CD4-positive, alpha-beta T cell treated with Interleukin-2 at 100 ng/mL for 4 hours (primary cell): Measurements from ENCODE around the gene ZNF485.
"Not testable (repeated sequence)": the region's sequence is repeated elsewhere in the genome, so short reads cannot be mapped to it uniquely, and the experiment has no call there.

Source experiments
- DNase-seq: peaks from one replicate; pipeline ENCODE4 v3.0.0-alpha.2; 2020; ENCODE audit warnings: low spot score

ZNF485 gene

DNA sequence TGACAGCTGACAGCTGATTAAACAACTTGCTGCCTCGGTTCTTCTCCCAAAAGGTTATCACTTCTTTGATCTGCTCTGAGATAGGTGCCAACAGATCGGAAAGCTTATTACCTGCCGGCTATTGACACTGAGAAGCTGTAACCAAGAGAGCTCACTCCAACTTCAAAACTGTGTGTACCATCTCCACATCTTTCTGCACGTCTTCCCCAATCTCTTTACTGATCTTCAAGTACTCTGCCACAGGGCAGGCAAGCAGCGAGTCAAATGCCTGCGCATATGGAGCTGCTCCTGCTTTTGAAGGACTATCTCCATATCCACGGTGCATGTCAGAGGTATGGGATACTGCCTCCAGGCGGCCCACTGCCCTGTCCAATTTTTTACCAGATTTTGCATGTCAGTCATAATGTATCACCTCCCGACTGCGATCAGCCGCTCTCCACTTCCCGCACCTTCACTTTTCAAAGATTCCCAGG is 352 bp upstream of the ZNF485 start:
- DNase-seq = no peak

- DNase-seq = no peak
These were observed 948 bp downstream of the ZNF485 start for GRCh38 chr10:43607199-43607573.

DNA sequence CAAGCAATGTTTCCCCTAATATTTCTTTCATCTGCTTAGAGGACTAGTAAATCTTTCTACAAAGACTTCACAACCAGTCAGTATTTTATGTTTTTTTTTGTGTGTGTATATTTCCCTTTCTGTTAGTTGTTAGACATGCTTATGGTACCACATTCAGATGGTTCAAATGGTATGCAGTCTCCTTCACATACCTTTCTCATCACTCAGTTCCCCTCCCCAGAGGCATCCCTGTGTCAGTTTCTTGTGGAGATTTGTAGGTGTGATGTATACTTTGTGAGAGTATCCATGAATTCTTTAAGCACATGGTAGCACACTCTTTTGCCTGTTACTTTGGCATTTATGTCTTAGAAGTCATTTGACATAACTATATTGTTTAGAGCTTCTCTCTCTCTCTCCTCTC is 4.4 kb downstream of the ZNF485 start:
- no peak for DNase-seq

DNA sequence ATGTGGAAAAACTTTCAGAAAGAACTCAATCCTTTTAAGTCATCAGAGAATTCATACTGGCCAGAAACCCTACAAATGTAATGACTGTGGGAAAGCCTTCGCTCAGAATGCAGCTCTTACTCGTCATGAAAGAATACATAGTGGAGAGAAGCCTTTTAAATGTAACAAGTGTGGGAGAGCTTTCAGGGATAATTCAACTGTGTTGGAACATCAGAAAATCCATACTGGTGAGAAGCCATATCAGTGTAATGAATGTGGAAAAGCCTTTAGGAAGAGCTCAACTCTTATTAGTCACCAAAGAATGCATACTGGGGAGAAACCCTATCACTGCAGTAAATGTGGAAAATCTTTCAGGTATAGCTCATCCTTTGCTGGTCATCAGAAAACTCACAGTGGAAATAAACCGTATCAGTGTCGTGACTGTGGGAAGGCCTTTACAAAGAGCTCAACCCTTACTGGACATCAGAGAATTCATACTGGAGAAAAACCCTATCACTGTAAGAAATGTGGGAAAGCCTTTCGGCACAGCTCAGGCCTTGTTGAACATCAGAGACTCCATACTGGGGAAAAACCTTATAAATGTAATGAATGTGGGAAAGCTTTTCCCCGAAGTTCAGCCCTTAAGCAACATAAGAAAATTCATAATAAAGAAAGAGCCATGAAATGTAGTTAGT is 10.6 kb downstream of the ZNF485 start:
- DNase-seq = no peak

GRCh38 chr10:43619368-43619767 is 13.1 kb downstream of the ZNF485 start:
- no peak for DNase-seq

- DNase-seq = no peak
These were observed 15.8 kb downstream of the ZNF485 start for GRCh38 chr10:43622038-43622437.

- peak; percentile 29 for DNase-seq
These were observed 17.1 kb downstream of the ZNF485 start for GRCh38 chr10:43623351-43623750.

GRCh38 chr10:43627942-43628341 is 21.7 kb downstream of the ZNF485 start:
- no peak for DNase-seq

GRCh38 chr10:43628956-43629355 is 22.7 kb downstream of the ZNF485 start:
- DNase-seq = no peak

- DNase-seq = not testable (repeated sequence)
These were observed 29.6 kb downstream of the ZNF485 start for GRCh38 chr10:43635816-43636215.

- no peak for DNase-seq
These were observed 34.4 kb downstream of the ZNF485 start for GRCh38 chr10:43640603-43641002.

GRCh38 chr10:43644252-43644651 is 38.0 kb downstream of the ZNF485 start:
- DNase-seq = no peak

- no peak for DNase-seq
These were observed 39.6 kb downstream of the ZNF485 start for GRCh38 chr10:43645866-43646265.

GRCh38 chr10:43647576-43647975 is 41.3 kb downstream of the ZNF485 start:
- DNase-seq = no peak

DNA sequence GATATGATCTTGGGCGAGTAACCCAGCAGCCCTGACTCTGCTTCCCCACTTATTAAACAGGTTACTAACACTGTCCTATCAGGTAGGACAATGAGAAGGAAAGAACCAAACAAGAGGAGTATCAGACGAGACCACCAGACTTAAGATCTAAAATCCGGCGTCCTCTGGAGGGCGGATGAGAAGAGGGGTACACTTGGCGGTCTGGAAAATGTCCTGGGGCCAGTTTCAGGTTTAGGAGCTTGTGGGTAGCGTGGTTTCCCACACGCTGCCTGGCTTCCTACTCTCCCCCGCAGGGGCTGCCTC is 41.8 kb downstream of the ZNF485 start:
- no peak for DNase-seq

DNA sequence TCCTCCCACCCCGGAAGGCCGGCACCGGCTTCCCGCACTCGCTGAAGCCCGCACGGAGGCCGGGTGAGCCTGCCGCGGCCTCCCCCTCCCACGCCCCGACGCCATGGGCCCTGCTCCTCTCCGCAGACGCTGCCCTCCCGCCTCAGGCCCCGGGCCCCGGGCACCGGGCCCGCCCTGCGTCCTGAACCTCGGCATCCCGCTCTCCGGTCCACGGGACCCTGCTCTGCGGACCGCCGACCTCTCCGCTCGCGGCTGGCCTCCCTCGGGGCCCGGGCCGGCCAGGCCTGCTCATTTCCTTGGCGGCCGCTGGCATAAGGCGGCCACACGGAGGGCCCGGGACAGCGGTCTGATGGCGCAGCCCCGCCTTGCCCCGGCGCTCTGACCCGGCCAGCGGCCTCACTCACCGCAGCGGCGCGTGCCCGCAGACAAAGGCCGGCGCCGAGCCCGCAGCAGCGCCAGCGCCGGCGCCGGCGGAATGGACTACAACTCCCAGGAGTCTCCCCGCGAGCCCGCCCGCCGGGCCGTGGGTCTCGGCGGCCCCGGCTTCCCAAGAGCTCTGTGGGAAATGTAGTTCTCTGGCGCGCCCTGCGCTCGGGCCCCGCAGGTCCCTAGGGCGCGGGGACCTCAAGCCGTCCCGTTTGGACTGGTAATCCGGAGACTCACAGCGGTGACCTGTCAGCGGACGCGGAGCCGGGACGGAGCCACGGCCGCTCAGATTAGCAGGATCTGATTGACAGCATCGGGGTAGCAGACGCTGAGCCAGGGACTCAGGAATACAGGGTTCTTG is 42.4 kb downstream of the ZNF485 start, which contains the start of gene ZNF32:
Gene ZNF32, minus strand, starts transcription at position 484 of the 787 bp plus-strand sequence. CDS start 2,748 bp downstream, outside the sequence.
- peak; percentile 84 for DNase-seq

GRCh38 chr10:43649185-43649523 is 42.9 kb downstream of the ZNF485 start:
- DNase-seq = no peak

DNA sequence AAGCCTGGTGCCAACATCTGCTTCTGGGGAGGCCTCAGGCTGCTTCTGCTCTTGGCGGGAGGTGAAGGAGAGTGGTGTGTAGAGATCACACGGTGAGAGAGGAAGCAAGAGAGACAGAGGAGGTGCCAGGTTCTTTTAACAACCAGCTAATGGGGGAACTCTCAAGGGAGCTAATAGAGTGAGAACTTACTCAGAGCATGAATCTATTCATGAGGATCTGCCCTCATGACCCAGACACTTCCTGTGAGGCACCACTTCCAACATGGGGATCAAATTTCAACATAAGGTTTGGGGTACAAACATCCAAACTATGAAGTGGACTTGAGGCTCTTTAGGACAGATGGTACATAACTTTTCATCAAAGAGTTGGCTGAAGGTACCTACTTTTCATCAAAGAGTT is 47.5 kb downstream of the ZNF485 start:
- no peak for DNase-seq

DNA sequence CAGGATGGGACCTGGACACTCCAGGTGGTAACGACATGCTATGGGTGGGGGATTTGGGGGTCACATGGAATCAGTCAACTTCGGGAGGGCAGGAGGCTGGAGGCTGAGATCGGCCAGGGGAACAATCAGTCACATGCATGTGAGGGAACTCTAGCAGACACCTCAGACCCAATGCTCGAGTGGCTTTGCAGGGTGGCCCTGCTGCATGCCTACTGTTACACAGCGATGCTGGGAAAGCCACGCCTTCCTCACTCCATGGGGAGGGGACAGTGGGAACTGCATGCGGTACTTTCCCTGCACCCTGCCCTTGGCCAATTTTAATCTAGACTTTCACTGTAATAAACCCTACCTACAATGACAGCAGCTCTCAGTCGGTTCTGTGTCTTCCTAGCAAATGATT is 49.1 kb downstream of the ZNF485 start:
- no peak for DNase-seq

DNA sequence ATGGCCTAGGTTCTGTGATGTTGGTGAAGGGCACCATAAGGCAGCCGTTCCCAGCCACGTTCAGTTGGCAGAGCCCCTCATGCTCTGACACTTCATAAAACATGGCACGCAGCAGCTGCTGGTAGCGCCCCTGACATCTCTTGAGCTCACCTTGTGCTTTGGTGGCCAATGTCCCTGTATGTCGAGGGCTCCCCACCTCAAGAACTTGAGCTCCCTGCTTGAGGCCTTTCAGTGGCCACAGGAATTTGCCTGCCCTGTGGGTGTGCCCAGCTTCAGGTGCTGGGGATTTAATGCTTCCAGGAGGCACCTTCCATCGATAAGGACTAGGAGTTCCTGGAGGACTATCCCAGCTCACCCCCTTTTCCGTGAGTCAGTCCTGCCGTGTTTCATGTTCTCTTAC is 52.0 kb downstream of the ZNF485 start:
- no peak for DNase-seq

GRCh38 chr10:43665054-43665453 is 58.8 kb downstream of the ZNF485 start:
- DNase-seq = no peak

- no peak for DNase-seq
These were observed 60.3 kb downstream of the ZNF485 start for GRCh38 chr10:43666552-43666951.

DNA sequence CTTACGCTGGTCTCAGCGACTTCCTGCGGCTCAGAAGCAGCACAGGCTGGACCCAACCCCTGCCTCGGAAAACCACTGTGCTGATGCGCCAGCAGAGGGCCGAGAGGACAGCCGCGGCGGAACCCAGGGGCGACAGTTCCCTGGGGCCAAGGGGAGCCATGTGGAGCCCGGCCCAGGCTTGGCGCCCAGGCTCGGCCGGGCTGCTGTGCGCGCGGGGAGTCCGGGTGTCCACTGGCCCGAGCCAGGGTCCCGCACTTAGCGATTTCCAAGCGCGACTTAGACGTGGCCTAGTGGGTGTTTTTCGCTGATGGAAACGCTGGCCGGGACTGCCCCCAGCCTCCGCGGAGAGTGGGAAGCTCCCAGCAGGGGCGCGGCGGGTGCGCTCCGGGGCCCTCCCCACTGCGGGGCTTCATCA is 61.1 kb downstream of the ZNF485 start:
- DNase-seq = no peak
